Thyroid gland (tissue), 4 donors: ENCODE measurements around the gene MYO5C.

Experiments used
- POLR2A ChIP-seq, 2 donors: fragments of 450-650 bp; IDR thresholded peaks; one replicate each; pipeline ENCODE4 v1.6.1; 2017; ENCODE audit warnings: antibody characterized with exemption in 2 of 2, mild to moderate bottlenecking in 2 of 2, moderate library complexity in 1 of 2
- TF ChIP-seq, protein P1 (sequence below), 6 experiments: fragments of 200-600 bp in 3 of 6; fragments of 450-650 bp in 3 of 6; sonication (generic) in 3 of 6; IDR thresholded peaks; one replicate each; pipeline ENCODE4 v1.5.1; 2016 to 2019; ENCODE audit warnings: antibody characterized with exemption in 6 of 6, mild to moderate bottlenecking in 2 of 6, inconsistent platforms in 1 of 6, moderate library complexity in 1 of 6

DNA sequence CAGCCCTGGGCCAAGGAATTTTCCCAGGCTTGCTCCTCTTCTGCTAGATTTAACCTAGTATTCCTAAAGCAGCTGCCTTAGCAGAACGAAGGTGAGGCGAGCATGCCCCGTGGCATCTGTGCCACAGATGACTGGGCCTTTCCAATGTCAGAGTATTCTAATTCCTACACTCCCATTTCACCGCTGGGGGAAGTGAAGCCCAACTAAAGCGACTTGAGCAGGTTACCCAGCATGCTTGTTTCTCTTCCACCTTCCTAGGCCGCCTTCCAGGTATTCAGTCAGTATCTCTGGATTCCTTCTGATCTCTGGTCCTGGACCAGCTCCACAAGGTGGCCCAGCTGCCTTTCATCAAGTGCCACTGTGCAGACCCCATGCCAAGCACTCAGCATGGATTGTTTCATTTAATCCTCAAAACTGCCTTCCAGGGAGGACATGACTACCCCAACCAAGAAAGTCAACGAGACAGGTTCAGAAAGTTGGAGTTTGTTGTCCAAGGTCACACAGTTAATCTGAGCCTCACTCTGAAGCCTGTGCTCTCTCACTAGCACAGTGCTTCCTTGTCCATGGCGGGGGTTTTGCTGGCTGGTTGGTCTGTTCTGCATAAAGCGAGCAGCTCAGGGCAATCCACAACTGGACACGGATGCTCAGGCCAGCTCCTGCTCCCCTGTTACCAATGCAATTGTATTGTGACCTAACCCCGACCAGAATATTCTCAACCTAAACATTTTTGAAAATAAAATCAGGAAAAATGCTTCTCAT, 15.1 kb downstream of the MYO5C start:
- TF ChIP-seq, protein P1, sequence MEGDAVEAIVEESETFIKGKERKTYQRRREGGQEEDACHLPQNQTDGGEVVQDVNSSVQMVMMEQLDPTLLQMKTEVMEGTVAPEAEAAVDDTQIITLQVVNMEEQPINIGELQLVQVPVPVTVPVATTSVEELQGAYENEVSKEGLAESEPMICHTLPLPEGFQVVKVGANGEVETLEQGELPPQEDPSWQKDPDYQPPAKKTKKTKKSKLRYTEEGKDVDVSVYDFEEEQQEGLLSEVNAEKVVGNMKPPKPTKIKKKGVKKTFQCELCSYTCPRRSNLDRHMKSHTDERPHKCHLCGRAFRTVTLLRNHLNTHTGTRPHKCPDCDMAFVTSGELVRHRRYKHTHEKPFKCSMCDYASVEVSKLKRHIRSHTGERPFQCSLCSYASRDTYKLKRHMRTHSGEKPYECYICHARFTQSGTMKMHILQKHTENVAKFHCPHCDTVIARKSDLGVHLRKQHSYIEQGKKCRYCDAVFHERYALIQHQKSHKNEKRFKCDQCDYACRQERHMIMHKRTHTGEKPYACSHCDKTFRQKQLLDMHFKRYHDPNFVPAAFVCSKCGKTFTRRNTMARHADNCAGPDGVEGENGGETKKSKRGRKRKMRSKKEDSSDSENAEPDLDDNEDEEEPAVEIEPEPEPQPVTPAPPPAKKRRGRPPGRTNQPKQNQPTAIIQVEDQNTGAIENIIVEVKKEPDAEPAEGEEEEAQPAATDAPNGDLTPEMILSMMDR (IDR thresholded peaks at IDR 0.05) = no peak
- no peak for TF ChIP-seq POLR2A (IDR thresholded peaks at IDR 0.05)
